Fibroblast of the aortic adventitia (primary cell): ENCODE results near the gene ROBO2. TPM values are rescaled to one million over a fixed set of nuclear protein-coding genes. Genes with fewer than 3 reads are reported as not detected.

ENCODE experiments used
- DNase-seq: peaks from one replicate; pipeline ENCODE4 v3.0.0-alpha.2; 2010; ENCODE audit warnings: low read depth
- H3K4me3 ChIP-seq: 2 replicates; pipeline ENCODE4 v1.5.1; 2011; ENCODE audit warnings: low read depth, mild to moderate bottlenecking, control low read depth, low read length, moderate library complexity
- CTCF ChIP-seq: IDR thresholded peaks from 2 replicates; pipeline ENCODE4 v1.5.1; 2011; ENCODE audit warnings: mild to moderate bottlenecking, low read length, control low read depth, inconsistent platforms; ENCODE audit not compliant: insufficient read depth
- total RNA-seq: library from RNA; depleted of rRNA; stranded (reverse); fragments of >200 nt; gene quantifications from 2 replicates; pipeline ENCODE4 v1.2.3, GENCODE V29; 2012; ENCODE audit warnings: low replicate concordance

Gene ROBO2
- total RNA-seq, 1 donor = 1.2 TPM

- no peak for DNase-seq
- TF ChIP-seq CTCF = no peak
- no peak overlapping the region for H3K4me3 ChIP-seq
Measured at GRCh38 chr3:77182341-77182740, 142.4 kb downstream of the ROBO2 start.

- no peak overlapping the region for H3K4me3 ChIP-seq
- no peak for DNase-seq
- TF ChIP-seq CTCF = no peak
Measured at GRCh38 chr3:77186319-77186718, 146.4 kb downstream of the ROBO2 start.

GRCh38 chr3:77186728-77187127 lies 146.8 kb downstream of the ROBO2 start:
- DNase-seq = no peak
- TF ChIP-seq CTCF = no peak
- no peak overlapping the region for H3K4me3 ChIP-seq

- no peak for DNase-seq
- no peak for TF ChIP-seq CTCF
- H3K4me3 ChIP-seq = no peak overlapping the region
Measured at GRCh38 chr3:77188210-77188609, 148.3 kb downstream of the ROBO2 start.

- H3K4me3 ChIP-seq = no peak overlapping the region
- no peak for TF ChIP-seq CTCF
- no peak for DNase-seq
Measured at GRCh38 chr3:77189258-77189657, 149.4 kb downstream of the ROBO2 start.

- DNase-seq = no peak
- no peak for TF ChIP-seq CTCF
- H3K4me3 ChIP-seq = no peak overlapping the region
Measured at GRCh38 chr3:77189684-77190083, 149.8 kb downstream of the ROBO2 start.

GRCh38 chr3:77190374-77190773 lies 150.5 kb downstream of the ROBO2 start:
- no peak for DNase-seq
- no peak overlapping the region for H3K4me3 ChIP-seq
- TF ChIP-seq CTCF = no peak
